GM18907 (cell line): ENCODE measurements around the gene NOXA1.

Source experiments
- ATAC-seq: cut with Tn5 transposase; IDR thresholded peaks from one replicate; pipeline ENCODE4 v1.9.1; 2021; ENCODE audit warnings: mild to moderate bottlenecking, moderate library complexity; ENCODE audit not compliant: unreplicated experiment

Gene NOXA1

DNA sequence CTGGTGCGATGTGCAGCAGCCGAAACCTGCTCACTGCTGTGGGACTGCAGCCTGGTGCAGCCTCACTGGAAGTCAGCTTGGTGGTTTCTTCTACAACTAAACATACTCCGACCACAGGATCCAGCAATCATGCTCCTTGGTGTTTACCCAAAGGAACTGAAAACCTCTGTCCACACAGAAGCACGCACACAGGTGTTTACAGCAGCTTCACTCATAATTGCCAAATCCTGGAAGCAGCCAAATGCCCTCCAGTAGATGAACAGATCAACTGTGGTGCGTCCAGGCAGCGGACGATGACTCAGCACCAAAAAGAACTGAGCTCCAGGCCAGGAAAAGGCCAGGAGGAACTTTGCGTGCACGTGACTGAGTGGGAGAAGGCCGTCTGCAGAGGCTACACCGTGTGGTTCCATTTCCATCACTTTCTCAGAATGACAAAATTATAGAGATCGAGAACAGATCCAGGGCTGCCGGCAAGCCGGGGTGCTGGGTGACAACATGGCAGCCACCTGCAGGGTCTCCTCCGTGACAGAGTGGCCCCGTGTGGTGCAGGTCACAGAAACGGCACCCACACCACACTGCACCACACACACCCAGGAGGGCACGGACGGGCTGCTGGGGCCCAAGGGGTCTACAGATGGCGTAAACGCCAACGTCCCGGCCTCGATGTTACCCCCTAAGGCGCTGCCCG, 59.0 kb downstream of the NOXA1 start:
- no peak for ATAC-seq
